ENCODE data around the gene C2orf80. TPM values are rescaled to one million over a fixed set of nuclear protein-coding genes. Genes with fewer than 3 reads are reported as not detected.
A peak's percentile ranks its signal among the peaks of the same experiment; 100 is the strongest.
"Not testable (repeated sequence)": the region's sequence is repeated elsewhere in the genome, so short reads cannot be mapped to it uniquely, and the experiment has no call there.

The C2orf80 gene
- total RNA-seq, 1 donor from 2014 or later: not detected

- no peak for DNase-seq (ENCODE audit: low read depth in 2 of 2)
These were observed 53.8 kb downstream of the C2orf80 start for GRCh38 chr2:208135794-208136715.

DNA sequence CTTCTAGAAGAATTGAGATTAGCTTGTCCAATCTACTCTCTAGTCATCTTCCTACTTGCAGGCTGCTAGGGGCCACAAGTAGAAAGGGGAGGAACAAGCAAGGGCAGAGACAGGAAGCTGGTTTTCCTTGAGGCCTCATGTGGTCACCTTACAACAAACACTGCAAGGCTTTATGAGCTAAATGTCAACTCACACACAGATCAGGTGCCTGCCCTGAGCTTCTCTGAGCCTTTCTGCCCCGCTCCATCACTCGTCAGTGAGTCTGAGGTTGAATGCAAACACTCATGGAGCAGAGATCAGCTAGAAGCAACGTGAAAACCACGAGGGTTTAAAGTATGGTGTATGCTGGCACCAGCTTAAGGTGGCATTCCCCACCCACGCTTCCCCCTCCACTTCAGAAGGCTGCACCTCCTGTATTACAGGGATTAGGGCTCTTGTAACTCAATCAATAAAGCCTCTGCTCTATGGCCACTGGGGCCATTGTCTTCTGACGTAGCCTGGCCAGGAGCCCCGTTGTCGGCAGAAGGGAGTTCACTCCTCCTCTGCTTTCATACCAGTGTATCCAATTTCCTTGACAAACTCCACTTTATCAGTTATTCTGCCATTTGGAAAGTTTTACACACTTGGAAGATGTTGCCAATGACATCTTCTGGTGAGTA lies 54.8 kb downstream of the C2orf80 start:
- no peak for DNase-seq (ENCODE audit: low read depth in 2 of 2)

- no peak for DNase-seq (ENCODE audit: low read depth in 2 of 2)
These were observed 59.1 kb downstream of the C2orf80 start for GRCh38 chr2:208130712-208131110.

DNA sequence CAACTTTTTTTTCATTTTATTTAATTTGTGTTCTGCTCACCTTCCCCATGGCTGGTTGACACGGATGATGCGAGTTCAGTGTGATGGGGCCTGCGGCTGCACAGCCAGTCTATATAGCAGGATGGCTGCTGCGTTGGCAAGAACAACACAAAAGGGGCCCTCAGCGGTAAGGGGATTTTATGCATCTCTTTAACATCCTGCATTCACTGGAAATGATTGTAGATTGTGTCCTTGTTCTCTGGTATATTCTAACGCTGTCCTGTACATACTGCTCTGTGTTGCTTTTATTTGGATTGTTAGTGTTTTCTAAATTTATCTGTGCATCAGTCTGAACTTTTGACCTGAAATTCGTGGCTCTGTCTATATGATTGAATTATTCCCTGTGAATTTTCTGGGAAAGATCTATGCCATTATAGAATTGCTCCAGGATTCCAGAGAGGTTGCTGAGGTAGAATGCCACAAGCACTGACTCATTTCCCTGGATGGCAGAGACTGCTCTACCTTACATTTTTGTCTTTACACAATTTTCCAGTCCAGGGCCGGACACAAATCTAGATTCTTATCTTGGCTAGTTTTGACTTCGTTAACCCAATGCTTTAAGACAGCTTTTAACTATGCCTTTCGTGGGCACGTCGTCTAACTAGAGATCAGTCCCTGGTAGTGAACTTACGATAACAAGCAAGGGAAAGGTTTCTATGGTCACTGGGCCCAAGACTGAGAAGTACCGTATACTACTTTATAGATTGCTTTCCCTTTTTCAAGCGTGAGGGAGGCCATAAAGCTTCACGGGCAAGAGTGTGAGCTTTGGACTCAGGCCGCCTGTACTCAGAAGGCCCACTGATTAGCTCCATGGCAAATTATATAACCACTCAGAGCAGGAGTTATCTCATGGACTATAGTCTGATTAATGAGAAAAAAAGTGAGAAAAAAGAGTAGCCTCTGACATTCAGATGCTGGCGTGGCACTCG lies 59.8 kb downstream of the C2orf80 start, which contains the start of gene CRYGC:
TSS of gene CRYGC (minus strand) at position 85 of the 968 bp plus-strand sequence. CDS start at position 49, 36 bp downstream.
- peak in 1 of 2 donors; percentile 29 for DNase-seq (ENCODE audit: low read depth in 2 of 2)

GRCh38 chr2:208128136-208128535 lies 61.7 kb downstream of the C2orf80 start:
- DNase-seq (ENCODE audit: low read depth in 2 of 2): no peak

- DNase-seq (ENCODE audit: low read depth in 2 of 2): no peak
These were observed 62.7 kb downstream of the C2orf80 start for GRCh38 chr2:208127090-208127489.

- DNase-seq (ENCODE audit: low read depth in 2 of 2): no peak
These were observed 64.6 kb downstream of the C2orf80 start for GRCh38 chr2:208125251-208125650.

DNA sequence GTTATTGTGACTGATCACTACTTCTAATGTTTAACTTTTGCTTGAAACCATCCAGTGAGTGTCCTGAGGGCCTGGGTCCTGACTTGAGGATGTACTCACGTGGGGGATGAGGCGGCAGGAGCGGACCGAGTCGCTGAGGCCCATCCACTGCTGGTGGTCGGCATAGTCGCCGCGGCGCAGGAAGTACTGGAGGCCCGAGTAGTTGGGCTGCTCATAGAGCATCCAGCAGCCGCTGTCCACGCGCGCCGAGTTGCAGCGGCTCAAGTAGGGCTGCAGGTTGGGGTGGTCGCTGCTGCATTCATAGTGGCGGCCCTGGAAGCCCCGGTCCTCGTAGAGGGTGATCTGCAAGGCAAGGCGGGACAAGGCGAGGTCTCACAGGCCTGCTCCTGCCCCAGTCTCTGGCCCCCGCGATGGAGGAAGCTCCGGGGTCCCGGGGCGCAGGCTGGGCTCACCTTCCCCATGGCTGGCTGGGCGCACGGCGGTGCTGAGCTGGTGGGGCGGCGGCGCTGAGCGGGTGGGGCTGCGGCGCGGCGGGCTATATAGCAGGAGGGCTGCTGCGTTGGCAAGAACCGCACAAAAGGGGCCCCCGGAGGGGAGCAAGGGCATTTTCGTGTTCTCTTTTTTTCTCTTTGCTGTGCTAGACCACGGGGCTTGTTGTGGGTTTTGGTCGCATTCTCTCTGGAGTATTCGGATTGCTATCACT lies 65.7 kb downstream of the C2orf80 start, which contains the start of gene CRYGD:
TSS of gene CRYGD (minus strand) at position 512 of the 703 bp plus-strand sequence. CDS start at position 461, 51 bp downstream.
- DNase-seq (ENCODE audit: low read depth in 2 of 2): not testable (repeated sequence)

DNA sequence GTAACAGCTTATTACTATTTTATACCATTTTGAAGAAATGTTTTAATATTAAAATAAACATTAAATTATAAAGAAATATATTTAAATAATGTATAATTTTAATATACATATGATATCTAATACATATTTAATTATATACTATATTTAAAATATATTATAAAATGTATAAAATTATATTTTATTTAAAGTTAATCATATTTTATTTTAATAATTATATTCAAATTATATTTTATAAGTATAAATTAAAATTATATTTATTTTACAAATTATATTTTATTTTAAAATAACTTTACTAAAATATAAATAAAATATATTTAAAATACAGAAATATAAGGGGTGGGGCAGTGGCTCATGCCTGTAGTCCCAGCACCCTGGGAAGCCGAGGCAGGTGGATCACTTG lies 67.6 kb downstream of the C2orf80 start:
- DNase-seq (ENCODE audit: low read depth in 2 of 2): no peak

DNA sequence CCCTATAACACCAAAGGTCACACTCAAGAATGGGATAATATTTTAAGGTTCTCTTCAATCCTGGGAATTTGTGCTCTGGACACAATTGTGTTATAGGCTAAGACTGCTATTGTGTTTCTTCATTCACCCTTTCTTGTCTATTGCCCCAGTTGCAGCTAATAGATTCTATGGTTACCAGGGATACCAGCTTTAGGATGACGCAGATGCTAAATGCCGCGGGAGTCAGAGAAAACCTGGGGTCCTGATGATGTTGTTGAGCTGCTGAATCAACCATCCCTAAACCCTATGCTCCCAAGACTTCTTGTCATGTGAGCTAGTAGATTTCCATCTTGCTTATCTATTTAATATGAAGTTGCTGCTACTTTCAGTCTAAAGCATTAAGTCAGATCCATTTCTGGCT lies 70.9 kb downstream of the C2orf80 start:
- DNase-seq (ENCODE audit: low read depth in 2 of 2): no peak

GRCh38 chr2:208117390-208117789 lies 72.4 kb downstream of the C2orf80 start:
- DNase-seq (ENCODE audit: low read depth in 2 of 2): not testable (repeated sequence)

Other genes with a start within 250 kb of the C2orf80 start
- gene PLEKHM3, start 164.5 kb downstream of the C2orf80 start, total RNA-seq: 7.2 and 11.1 TPM in 2 replicates
- gene CRYGD, start 65.5 kb downstream of the C2orf80 start, total RNA-seq: not detected in 2 replicates
- not detected in 2 replicates for gene CRYGC, start 60.2 kb downstream of the C2orf80 start, total RNA-seq
- not detected in 2 replicates for gene CRYGB, start 43.9 kb downstream of the C2orf80 start, total RNA-seq
- not detected in 2 replicates for gene CRYGA, start 26.4 kb downstream of the C2orf80 start, total RNA-seq
- gene IDH1, start 65.0 kb upstream of the C2orf80 start, total RNA-seq: 65.1 and 118 TPM in 2 replicates
- 19.3 and 24.5 TPM in 2 replicates for gene PIKFYVE, start 76.2 kb upstream of the C2orf80 start, total RNA-seq
- gene PTH2R, start 216.8 kb upstream of the C2orf80 start, total RNA-seq: under 0.01 TPM in 1 of 2 replicates, not detected in the other